ENCODE results near the gene UGCG.
"Not testable (repeated sequence)": the region's sequence is repeated elsewhere in the genome, so short reads cannot be mapped to it uniquely, and the experiment has no call there.

UGCG gene

GRCh38 chr9:111895996-111896941 lies at the start of gene UGCG:
Gene UGCG (plus strand): TSS chr9:111896814. CDS start chr9:111897216, 402 bp downstream.
- peak; percentile 79 for DNase-seq (ENCODE audit: low read depth)

- no peak for DNase-seq (ENCODE audit: low read depth)
Measured at GRCh38 chr9:111851553-111851952, 45.1 kb upstream of the UGCG start.

GRCh38 chr9:111852291-111852690 lies 44.3 kb upstream of the UGCG start:
- no peak for DNase-seq (ENCODE audit: low read depth)

- DNase-seq (ENCODE audit: low read depth) = no peak
Measured at GRCh38 chr9:111853450-111853827, 43.2 kb upstream of the UGCG start.

- DNase-seq (ENCODE audit: low read depth) = no peak
Measured at GRCh38 chr9:111854799-111855198, 41.8 kb upstream of the UGCG start.

GRCh38 chr9:111857555-111858211 lies 38.9 kb upstream of the UGCG start:
- no peak for DNase-seq (ENCODE audit: low read depth)

GRCh38 chr9:111860443-111860842 lies 36.2 kb upstream of the UGCG start:
- no peak for DNase-seq (ENCODE audit: low read depth)

- no peak for DNase-seq (ENCODE audit: low read depth)
Measured at GRCh38 chr9:111863636-111864035, 33.0 kb upstream of the UGCG start.

- DNase-seq (ENCODE audit: low read depth) = no peak
Measured at GRCh38 chr9:111866976-111867375, 29.6 kb upstream of the UGCG start.

GRCh38 chr9:111868475-111868874 lies 28.1 kb upstream of the UGCG start:
- DNase-seq (ENCODE audit: low read depth) = no peak

- DNase-seq (ENCODE audit: low read depth) = no peak
Measured at GRCh38 chr9:111870774-111871498, 25.7 kb upstream of the UGCG start.

- no peak for DNase-seq (ENCODE audit: low read depth)
Measured at GRCh38 chr9:111871499-111871855, 25.1 kb upstream of the UGCG start.

- no peak for DNase-seq (ENCODE audit: low read depth)
Measured at GRCh38 chr9:111872886-111873285, 23.7 kb upstream of the UGCG start.

- DNase-seq (ENCODE audit: low read depth) = no peak
Measured at GRCh38 chr9:111873901-111874300, 22.7 kb upstream of the UGCG start.

GRCh38 chr9:111874500-111874899 lies 22.1 kb upstream of the UGCG start:
- no peak for DNase-seq (ENCODE audit: low read depth)

- not testable (repeated sequence) for DNase-seq (ENCODE audit: low read depth)
Measured at GRCh38 chr9:111875291-111875690, 21.3 kb upstream of the UGCG start.

GRCh38 chr9:111875691-111876090 lies 20.9 kb upstream of the UGCG start:
- not testable (repeated sequence) for DNase-seq (ENCODE audit: low read depth)

GRCh38 chr9:111876179-111876578 lies 20.4 kb upstream of the UGCG start:
- no peak for DNase-seq (ENCODE audit: low read depth)

- no peak for DNase-seq (ENCODE audit: low read depth)
Measured at GRCh38 chr9:111877420-111877819, 19.2 kb upstream of the UGCG start.

GRCh38 chr9:111878946-111879345 lies 17.7 kb upstream of the UGCG start:
- no peak for DNase-seq (ENCODE audit: low read depth)

GRCh38 chr9:111886983-111887718 lies 9.5 kb upstream of the UGCG start:
- DNase-seq (ENCODE audit: low read depth) = no peak

GRCh38 chr9:111890334-111890733 lies 6.3 kb upstream of the UGCG start:
- no peak for DNase-seq (ENCODE audit: low read depth)

Data from stimulated activated CD8-positive, alpha-beta memory T cell treated with anti-CD3 and anti-CD28 coated beads, Interleukin-15, amount 100 ng/mL, for 24 hours (primary cell).